Measurements from ENCODE around the gene ZBED3.

- TF ChIP-seq CTCF (conservative IDR thresholded peaks at IDR 0.05; ENCODE audit: low read depth, low read length) (no peak), EZH2 (IDR thresholded peaks at IDR 0.05; ENCODE audit: low read length, unreplicated experiment) (no peak)
Measured at GRCh38 chr5:77131361-77131760, 44.3 kb upstream of the ZBED3 start.

Measured in PC-3 (cell line).